GM18505 (cell line): ENCODE data around the gene GOPC.

Source experiments
- ATAC-seq: cut with Tn5 transposase; IDR thresholded peaks from one replicate; pipeline ENCODE4 v1.9.1; 2021; ENCODE audit not compliant: unreplicated experiment
- POLR2A ChIP-seq: IDR thresholded peaks from 4 replicates; pipeline ENCODE4 v1.6.1; 2011; ENCODE audit warnings: borderline replicate concordance; ENCODE audit not compliant: insufficient read depth, insufficient read length; ENCODE audit errors: extremely low read depth

The GOPC gene

GRCh38 chr6:117574198-117574597 is 28.1 kb downstream of the GOPC start:
- ATAC-seq: no peak
- TF ChIP-seq POLR2A: no peak

- no peak for TF ChIP-seq POLR2A
- no peak for ATAC-seq
Measured at GRCh38 chr6:117573006-117573680, 29.2 kb downstream of the GOPC start.

- ATAC-seq: no peak
- TF ChIP-seq POLR2A: no peak
Measured at GRCh38 chr6:117568831-117569410, 33.4 kb downstream of the GOPC start.

- TF ChIP-seq POLR2A: no peak
- no peak for ATAC-seq
Measured at GRCh38 chr6:117568247-117568646, 34.1 kb downstream of the GOPC start.

GRCh38 chr6:117564681-117565080 is 37.6 kb downstream of the GOPC start:
- no peak for ATAC-seq
- TF ChIP-seq POLR2A: no peak

GRCh38 chr6:117561128-117561527 is 41.2 kb downstream of the GOPC start:
- no peak for TF ChIP-seq POLR2A
- no peak for ATAC-seq

GRCh38 chr6:117559299-117559698 is 43.0 kb downstream of the GOPC start:
- no peak for ATAC-seq
- TF ChIP-seq POLR2A: no peak

- no peak for ATAC-seq
- TF ChIP-seq POLR2A: no peak
Measured at GRCh38 chr6:117558818-117559217, 43.5 kb downstream of the GOPC start.

- ATAC-seq: peak; percentile 53
Measured at GRCh38 chr6:117557951-117558350, 44.4 kb downstream of the GOPC start.

GRCh38 chr6:117555882-117556498 is 46.3 kb downstream of the GOPC start:
- TF ChIP-seq POLR2A: no peak
- no peak for ATAC-seq

More at GRCh38 chr6:117557951-117558350, 44.4 kb downstream of the GOPC start:
- TF ChIP-seq POLR2A: no peak

GRCh38 chr6:117555262-117555849 is 47.0 kb downstream of the GOPC start:
- TF ChIP-seq POLR2A: no peak
- ATAC-seq: no peak

- no peak for TF ChIP-seq POLR2A
- no peak for ATAC-seq
Measured at GRCh38 chr6:117553142-117553541, 49.2 kb downstream of the GOPC start.

GRCh38 chr6:117552618-117553017 is 49.7 kb downstream of the GOPC start:
- TF ChIP-seq POLR2A: no peak
- ATAC-seq: no peak
